Transverse colon (tissue), 4 donors: ENCODE results near the gene PHACTR3. TPM values are rescaled to one million over a fixed set of nuclear protein-coding genes. Genes with fewer than 3 reads are reported as not detected.

ENCODE experiments used
- DNase-seq: peaks from one replicate; pipeline ENCODE4 v3.0.0-alpha.2; 2019
- H3K27ac ChIP-seq, 4 donors: fragments of 200-600 bp; sonication (generic); 2 replicates each; pipeline ENCODE4 v1.5.1; 2016 to 2018; ENCODE audit warnings: inconsistent platforms in 4 of 4
- H3K27me3 ChIP-seq: fragments of 200-600 bp; sonication (generic); 2 replicates; pipeline ENCODE4 v1.5.1; 2017; ENCODE audit warnings: inconsistent platforms
- H3K36me3 ChIP-seq, 4 donors: fragments of 200-600 bp; sonication (generic); 2 replicates each; pipeline ENCODE4 v1.5.1; 2017 to 2019; ENCODE audit warnings: inconsistent platforms in 4 of 4
- H3K4me1 ChIP-seq, 4 donors: fragments of 200-600 bp; sonication (generic); 2 replicates each; pipeline ENCODE4 v1.5.1; 2017 to 2020; ENCODE audit warnings: inconsistent platforms in 4 of 4
- H3K4me3 ChIP-seq, 4 donors: fragments of 200-600 bp; sonication (generic); 1 replicate in 1 of 4; 2 replicates in 3 of 4; pipeline versions ENCODE4 v1.5.1 to v1.6.1; 2017 to 2019; ENCODE audit warnings: inconsistent platforms in 4 of 4
- H3K9me3 ChIP-seq, 2 donors: fragments of 200-600 bp; sonication (generic); 2 replicates each; pipeline ENCODE4 v1.5.1; 2017 to 2019; ENCODE audit warnings: inconsistent platforms in 2 of 2
- CTCF ChIP-seq, 5 experiments: fragments of 200-600 bp in 3 of 5; fragments of 450-650 bp in 2 of 5; sonication (generic) in 3 of 5; IDR thresholded peaks; 1 replicate in 2 of 5; 2 replicates in 3 of 5; pipeline ENCODE4 v1.5.1; 2016 to 2017; ENCODE audit warnings: antibody characterized with exemption in 5 of 5, inconsistent platforms in 3 of 5, mild to moderate bottlenecking in 2 of 5, moderate library complexity in 1 of 5
- EP300 ChIP-seq: sonication (generic); formaldehyde crosslinking; IDR thresholded peaks from one replicate; pipeline ENCODE4 v1.6.1; 2017; ENCODE audit warnings: antibody characterized with exemption, low read depth
- POLR2A ChIP-seq: fragments of 450-650 bp; IDR thresholded peaks from one replicate; pipeline ENCODE4 v1.6.1; 2016; ENCODE audit warnings: antibody characterized with exemption, mild to moderate bottlenecking, moderate library complexity
- POLR2AphosphoS5 ChIP-seq, 3 donors: sonication (generic); formaldehyde crosslinking; IDR thresholded peaks; one replicate each; pipeline ENCODE4 v1.6.1; 2016; ENCODE audit warnings: antibody characterized with exemption in 3 of 3
- WGBS, 2 donors: methylation state at CpG; one replicate each; pipeline ENCODE4 v1.1.5; 2018; ENCODE audit warnings: low coverage in 1 of 2; 5-methylcytosine and 5-hydroxymethylcytosine counted together
- in situ Hi-C, 4 donors: fragments of 200-750 bp; cut with MboI; loops; one replicate each; pipeline versions ENCODE4 v1.15.0 to v1.15.1; 2017; ENCODE audit warnings: low sequenced_read_pairs in 3 of 4, low pct_ligation_motif_present in 1 of 4, low pct_unique_long_range_greater_than_20kb in 1 of 4
- intact Hi-C: fragments of 100-400 bp; cut with DNase I; formaldehyde crosslinking; loops from one replicate; pipeline ENCODE4 v1.15.1; 2023; ENCODE audit warnings: low total_unique reads
- total RNA-seq, 4 donors: library from RNA; depleted of rRNA; stranded (reverse); fragments of >200 nt; gene quantifications; one replicate each; pipeline ENCODE4 v1.1.0, GENCODE V29; 2016

PHACTR3 gene
- total RNA-seq, 4 donors from 2014 or later, result 1.6 to 7.1 (median 5.6) TPM

- H3K9me3 ChIP-seq, result no peaks in the 10 kb centered on the region
- H3K4me3 ChIP-seq, result no peak overlapping the region
- DNase-seq, result no peak
- WGBS, 2 donors, result 90% methylated on average over 7 of the region's 7 CpGs
- TF ChIP-seq POLR2A (no peak), CTCF (IDR thresholded peaks at IDR 0.05) (no peak)
- H3K27ac ChIP-seq, result no peak overlapping the region
- no peaks in the 10 kb centered on the region for H3K36me3 ChIP-seq
- in situ Hi-C loops (no loop called here), intact Hi-C loops (no loop called here)
- H3K4me1 ChIP-seq, result no peaks in the 10 kb centered on the region
- H3K27me3 ChIP-seq, result no peaks in the 10 kb centered on the region
Observed at GRCh38 chr20:59686404-59687346, 82.3 kb downstream of the PHACTR3 start.

GRCh38 chr20:59688356-59688755 lies 84.0 kb downstream of the PHACTR3 start:
- H3K4me1 ChIP-seq, result no peaks in the 10 kb centered on the region
- no peaks in the 10 kb centered on the region for H3K9me3 ChIP-seq
- no peak overlapping the region for H3K27ac ChIP-seq
- no peak overlapping the region for H3K4me3 ChIP-seq
- no peaks in the 10 kb centered on the region for H3K27me3 ChIP-seq
- no peaks in the 10 kb centered on the region for H3K36me3 ChIP-seq
- in situ Hi-C loops, result no loop called here
- no peak for DNase-seq
- no peak for TF ChIP-seq POLR2AphosphoS5 (IDR thresholded peaks at IDR 0.05)
- TF ChIP-seq POLR2A, result no peak
- TF ChIP-seq EP300, result no peak
- 47 to 65% methylated on average over 2 to 3 of the region's 3 CpGs for WGBS, 2 donors
- intact Hi-C loops, result no loop called here

- H3K4me1 ChIP-seq, result no peaks in the 10 kb centered on the region
- WGBS, 2 donors, result 74 to 80% methylated on average over 1 to 7 of the region's 7 CpGs
- no peak overlapping the region for H3K4me3 ChIP-seq
- H3K27ac ChIP-seq, result no peak overlapping the region
- no peaks in the 10 kb centered on the region for H3K9me3 ChIP-seq
- no peaks in the 10 kb centered on the region for H3K27me3 ChIP-seq
- intact Hi-C loops (no loop called here), in situ Hi-C loops (no loop called here)
- no peak for TF ChIP-seq CTCF (IDR thresholded peaks at IDR 0.05)
- H3K36me3 ChIP-seq, result no peaks in the 10 kb centered on the region
- no peak for DNase-seq
Observed at GRCh38 chr20:59688999-59689398, 84.7 kb downstream of the PHACTR3 start.

GRCh38 chr20:59690101-59690500 lies 85.8 kb downstream of the PHACTR3 start:
- Histone ChIP-seq H3K4me1 (no peaks in the 10 kb centered on the region), H3K9me3 (no peaks in the 10 kb centered on the region), H3K27ac (no peak overlapping the region), H3K27me3 (no peaks in the 10 kb centered on the region), H3K4me3 (no peak overlapping the region), H3K36me3 (no peaks in the 10 kb centered on the region)
- TF ChIP-seq CTCF (IDR thresholded peaks at IDR 0.05) (no peak), EP300 (no peak), POLR2A (no peak), POLR2AphosphoS5 (IDR thresholded peaks at IDR 0.05) (no peak)
- in situ Hi-C loops, result no loop called here
- intact Hi-C loops, result no loop called here
- no peak for DNase-seq
- 74 to 80% methylated on average over 4 of the region's 4 CpGs for WGBS, 2 donors

GRCh38 chr20:59690976-59691375 lies 86.6 kb downstream of the PHACTR3 start:
- Histone ChIP-seq H3K4me3 (no peak overlapping the region), H3K4me1 (no peaks in the 10 kb centered on the region), H3K27ac (no peak overlapping the region), H3K36me3 (no peaks in the 10 kb centered on the region), H3K27me3 (peaks cover 6% of the 10 kb centered on the region), H3K9me3 (no peaks in the 10 kb centered on the region)
- WGBS, 2 donors, result 60 to 69% methylated on average over 3 to 4 of the region's 4 CpGs
- in situ Hi-C loops (no loop called here), intact Hi-C loops (no loop called here)
- no peak for DNase-seq
- TF ChIP-seq CTCF (IDR thresholded peaks at IDR 0.05) (no peak), EP300 (no peak), POLR2AphosphoS5 (IDR thresholded peaks at IDR 0.05) (no peak), POLR2A (no peak)
